ENCODE measurements around the gene CD22.

The CD22 gene

DNA sequence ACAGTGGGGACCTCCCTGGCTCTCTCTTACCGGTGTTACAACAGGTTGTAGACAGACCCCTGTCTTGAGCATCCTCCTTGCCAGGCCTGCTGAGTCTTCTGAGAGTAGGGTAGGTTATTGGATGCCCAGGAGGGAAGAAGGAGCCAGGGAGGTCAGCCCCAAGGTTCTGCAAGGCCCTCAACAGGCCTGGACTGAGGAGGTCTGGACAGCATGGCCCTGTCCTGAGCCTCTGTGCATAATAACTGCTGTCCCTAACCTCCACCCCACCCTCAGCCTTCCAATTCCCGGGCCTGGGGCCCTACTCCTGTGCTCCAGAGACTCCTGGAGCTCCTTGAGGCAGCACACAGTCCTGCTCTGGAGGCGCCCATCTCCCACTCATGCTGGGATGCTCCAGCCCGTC, 336 bp downstream of the CD22 start:
- DNase-seq (ENCODE audit: extremely low read depth, low read depth): no peak
- TF ChIP-seq, protein P1, sequence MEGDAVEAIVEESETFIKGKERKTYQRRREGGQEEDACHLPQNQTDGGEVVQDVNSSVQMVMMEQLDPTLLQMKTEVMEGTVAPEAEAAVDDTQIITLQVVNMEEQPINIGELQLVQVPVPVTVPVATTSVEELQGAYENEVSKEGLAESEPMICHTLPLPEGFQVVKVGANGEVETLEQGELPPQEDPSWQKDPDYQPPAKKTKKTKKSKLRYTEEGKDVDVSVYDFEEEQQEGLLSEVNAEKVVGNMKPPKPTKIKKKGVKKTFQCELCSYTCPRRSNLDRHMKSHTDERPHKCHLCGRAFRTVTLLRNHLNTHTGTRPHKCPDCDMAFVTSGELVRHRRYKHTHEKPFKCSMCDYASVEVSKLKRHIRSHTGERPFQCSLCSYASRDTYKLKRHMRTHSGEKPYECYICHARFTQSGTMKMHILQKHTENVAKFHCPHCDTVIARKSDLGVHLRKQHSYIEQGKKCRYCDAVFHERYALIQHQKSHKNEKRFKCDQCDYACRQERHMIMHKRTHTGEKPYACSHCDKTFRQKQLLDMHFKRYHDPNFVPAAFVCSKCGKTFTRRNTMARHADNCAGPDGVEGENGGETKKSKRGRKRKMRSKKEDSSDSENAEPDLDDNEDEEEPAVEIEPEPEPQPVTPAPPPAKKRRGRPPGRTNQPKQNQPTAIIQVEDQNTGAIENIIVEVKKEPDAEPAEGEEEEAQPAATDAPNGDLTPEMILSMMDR (IDR thresholded peaks at IDR 0.05; ENCODE audit: low read depth, low read length): no peak

DNA sequence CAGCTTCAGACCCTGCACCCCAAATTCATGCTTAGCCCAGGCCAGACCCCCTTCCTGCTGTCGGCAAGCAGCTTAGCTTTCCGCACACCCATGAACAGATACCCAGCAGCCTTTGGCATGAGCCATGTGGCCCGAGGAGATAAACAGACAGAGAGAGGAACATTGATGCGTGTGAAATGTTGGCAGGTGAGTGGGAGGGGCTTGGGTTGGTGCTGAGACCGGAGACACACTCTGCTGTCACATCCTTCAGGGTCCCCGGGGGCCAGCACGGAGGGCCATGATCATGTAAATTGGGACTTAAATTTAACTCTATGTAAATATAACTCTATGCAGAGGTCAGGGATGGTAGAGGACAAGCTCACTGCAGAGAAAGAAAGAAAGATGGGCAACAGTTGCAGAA, 1.5 kb downstream of the CD22 start:
- DNase-seq (ENCODE audit: extremely low read depth, low read depth): no peak

DNA sequence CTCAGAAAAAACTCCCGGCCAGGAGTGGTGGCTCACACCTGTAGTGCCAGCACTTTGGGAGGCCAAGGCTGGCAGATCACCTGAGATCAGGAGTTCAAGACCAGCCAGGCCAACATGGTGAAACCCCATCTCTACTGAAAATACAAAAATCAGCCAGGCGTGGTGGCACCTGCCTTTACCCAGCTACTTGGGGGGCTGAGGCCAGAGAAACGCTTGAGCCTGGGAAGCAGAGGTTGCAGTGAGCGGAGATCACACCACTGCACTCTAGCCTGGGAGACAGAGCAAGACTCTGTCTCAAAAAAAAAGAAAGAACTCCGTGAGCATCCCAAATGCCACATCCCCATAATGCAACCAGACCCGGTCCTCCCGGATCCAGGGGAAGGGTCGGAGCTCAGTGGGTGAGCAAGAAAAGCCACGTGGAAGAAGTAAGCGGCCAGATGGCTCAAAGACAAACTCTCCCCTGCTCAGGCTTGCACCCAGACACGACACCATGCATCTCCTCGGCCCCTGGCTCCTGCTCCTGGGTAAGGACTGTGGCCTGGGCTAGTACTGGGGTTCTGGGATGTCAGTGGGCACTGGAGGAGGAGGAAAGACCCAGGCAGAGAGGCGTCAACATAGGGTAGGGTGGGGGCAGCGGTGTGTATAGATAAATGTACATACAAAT, 2.7 kb downstream of the CD22 start:
- DNase-seq (ENCODE audit: extremely low read depth, low read depth): no peak
- TF ChIP-seq, protein P1 (IDR thresholded peaks at IDR 0.05; ENCODE audit: low read depth, low read length): no peak

More for the DNA sequence above, 1.5 kb downstream of the CD22 start:
- TF ChIP-seq, protein P1 (IDR thresholded peaks at IDR 0.05; ENCODE audit: low read depth, low read length): no peak

DNA sequence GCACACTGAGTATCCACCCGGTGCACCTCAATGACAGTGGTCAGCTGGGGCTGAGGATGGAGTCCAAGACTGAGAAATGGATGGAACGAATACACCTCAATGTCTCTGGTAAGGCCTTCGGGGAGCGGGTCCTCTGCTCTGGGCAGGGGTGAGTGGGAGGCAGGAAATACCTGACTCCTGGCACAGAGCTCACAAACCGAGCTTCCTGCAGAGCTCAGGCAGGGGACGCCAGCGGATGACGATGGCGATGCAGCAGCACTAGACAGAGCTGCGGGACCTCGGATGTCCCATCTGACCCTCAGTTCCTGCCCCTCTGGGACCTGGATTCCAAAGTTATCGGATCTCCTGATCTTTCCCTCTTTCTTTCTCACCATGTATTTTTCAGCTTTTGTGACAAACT, 3.8 kb downstream of the CD22 start:
- DNase-seq (ENCODE audit: extremely low read depth, low read depth): no peak
- TF ChIP-seq, protein P1 (IDR thresholded peaks at IDR 0.05; ENCODE audit: low read depth, low read length): no peak

DNA sequence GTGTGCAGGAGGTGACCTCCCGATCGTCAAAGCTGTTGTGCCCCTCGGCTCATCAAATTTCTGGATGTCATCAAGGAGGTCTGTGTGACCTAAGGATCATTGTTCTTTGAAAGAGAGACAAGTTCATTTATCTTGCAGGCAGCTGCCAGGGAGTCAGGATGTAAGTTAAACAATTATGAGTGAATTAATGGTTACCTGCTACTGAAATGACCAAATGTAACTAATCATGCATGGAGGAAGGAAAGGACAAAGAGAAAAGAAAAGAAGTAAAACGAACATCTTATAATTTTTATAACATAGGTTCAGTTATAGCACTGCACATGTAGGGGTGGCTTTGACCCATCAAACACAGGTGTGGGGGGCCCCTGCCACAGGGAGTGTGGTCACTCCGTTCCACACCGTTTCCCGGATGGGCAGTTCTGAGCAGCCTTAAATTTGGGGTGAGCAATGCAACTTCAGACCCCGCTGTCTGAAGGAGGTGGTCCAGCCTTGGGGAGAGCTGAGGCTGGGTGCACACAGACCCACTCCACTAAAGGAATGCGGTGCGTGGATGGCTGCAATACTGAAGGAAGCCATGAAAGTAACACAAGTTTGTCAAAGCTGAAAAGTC, 5.3 kb downstream of the CD22 start:
- no peak for DNase-seq (ENCODE audit: extremely low read depth, low read depth)
- TF ChIP-seq, protein P1 (IDR thresholded peaks at IDR 0.05; ENCODE audit: low read depth, low read length): no peak

DNA sequence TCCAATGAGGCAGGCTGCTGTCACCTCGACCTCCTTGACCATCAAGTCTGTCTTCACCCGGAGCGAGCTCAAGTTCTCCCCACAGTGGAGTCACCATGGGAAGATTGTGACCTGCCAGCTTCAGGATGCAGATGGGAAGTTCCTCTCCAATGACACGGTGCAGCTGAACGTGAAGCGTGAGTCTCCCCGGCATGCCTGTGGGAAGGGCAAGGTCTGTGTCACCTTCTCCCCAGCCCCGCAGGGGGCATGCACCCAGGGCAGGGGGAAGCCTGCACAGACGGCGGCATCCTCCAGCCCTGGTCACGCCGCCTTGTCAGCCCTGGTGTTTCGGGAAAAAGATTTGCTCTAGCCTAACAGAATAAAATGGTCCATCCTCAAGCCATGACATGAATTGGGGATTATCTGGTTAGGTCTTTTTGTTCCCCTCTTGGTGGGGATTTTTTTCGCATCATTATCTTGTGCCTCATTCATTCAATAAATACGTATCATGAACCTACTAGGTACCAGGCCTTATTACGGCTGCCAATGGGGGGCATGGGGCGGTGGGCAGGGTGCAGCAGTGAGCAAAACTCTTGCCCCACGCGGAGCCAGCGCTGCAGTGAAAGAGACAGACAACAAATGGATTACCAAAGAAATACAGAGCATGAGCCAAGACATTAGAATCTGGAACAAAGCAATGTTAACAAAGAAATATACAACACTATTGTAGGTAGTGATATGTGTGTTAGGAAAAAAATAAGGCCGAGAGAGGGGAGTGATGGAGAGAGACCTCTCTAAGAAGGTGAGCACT, 7.4 kb downstream of the CD22 start:
- DNase-seq (ENCODE audit: extremely low read depth, low read depth): no peak
- TF ChIP-seq, protein P1 (IDR thresholded peaks at IDR 0.05; ENCODE audit: low read depth, low read length): no peak
